Posterior vena cava (tissue), 2 donors: ENCODE data around the gene SIGLEC12. TPM values are rescaled to one million over a fixed set of nuclear protein-coding genes. Genes with fewer than 3 reads are reported as not detected.
"Not testable (repeated sequence)": the region's sequence is repeated elsewhere in the genome, so short reads cannot be mapped to it uniquely, and the experiment has no call there.

Experiments
- DNase-seq: peaks from one replicate; pipeline ENCODE4 v3.0.0-alpha.2; 2020; ENCODE audit warnings: low spot score
- intact Hi-C, 2 donors: fragments of 100-400 bp; cut with DNase I; formaldehyde crosslinking; loops; one replicate each; pipeline versions ENCODE4 v1.14.1 to v1.14.2; 2022 to 2023
- total RNA-seq, 2 donors: library from RNA; stranded (reverse); fragmentation: NEBNext Ultra II Directional; extraction: Animal tissue kit (Norgen Biotek cat#: 25700); gene quantifications; one replicate each; pipeline ENCODE4 v1.2.1, GENCODE V29; 2021
- donor health status: DM: yes; HTN: yes; CAD: no.
- donor health status: DM: yes; HTN: yes; CAD: no.

SIGLEC12 gene
- total RNA-seq, 2 donors from 2014 or later, result 0.42 to 1.00 TPM

DNA sequence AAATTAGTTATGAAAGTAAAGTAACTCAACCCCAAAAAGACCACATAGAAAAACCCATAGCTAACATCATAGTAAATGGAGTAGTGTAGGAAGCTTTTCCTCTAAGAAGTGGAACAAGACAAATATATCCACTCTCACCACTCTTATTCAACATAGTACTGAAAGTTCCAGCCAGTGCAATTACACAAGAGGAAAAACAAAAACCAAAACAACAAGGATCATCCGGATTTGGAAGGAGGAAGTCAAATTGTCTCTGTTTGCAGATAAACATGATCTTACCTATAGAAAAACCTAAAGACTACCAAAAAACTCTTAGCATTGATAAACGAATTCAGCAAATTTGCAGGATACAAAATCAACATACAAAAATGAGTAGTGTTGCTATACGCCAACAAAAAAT lies 34.9 kb downstream of the SIGLEC12 start:
- DNase-seq, result no peak
- intact Hi-C loops, result loop anchor here in 1 of 2 donors (10.0 kb wide), 1 partner anchor 188 kb away; no protein-coding TSS in a partner anchor

DNA sequence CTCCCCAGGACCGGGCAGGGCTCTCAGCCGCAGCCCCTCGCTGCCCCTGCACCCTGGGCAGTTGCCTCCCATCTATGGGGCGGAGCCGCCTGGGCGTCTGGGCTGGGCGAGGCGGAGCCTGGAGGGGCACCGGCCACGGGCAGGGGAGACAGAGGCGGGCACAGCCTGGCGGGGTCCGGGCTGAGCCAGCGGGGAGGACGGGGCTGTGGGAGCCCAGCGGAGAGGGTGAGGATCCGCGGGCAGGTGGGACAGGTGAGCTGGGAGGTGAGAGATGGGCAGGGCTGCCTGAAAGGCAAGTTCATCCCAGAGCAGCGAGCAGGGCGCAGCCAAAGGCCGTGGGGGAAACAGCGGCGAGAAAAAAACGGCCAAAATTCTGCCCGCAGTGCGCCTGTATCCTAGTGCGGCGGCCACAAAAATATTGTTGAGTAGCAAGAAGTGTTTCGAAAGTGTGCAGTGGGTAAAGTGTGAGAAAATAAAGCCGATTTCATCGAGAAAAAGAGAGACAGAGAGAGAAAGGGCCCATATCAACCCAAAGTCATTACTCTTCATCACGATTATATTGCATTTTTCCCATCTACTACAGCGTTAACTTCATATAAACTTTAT lies 37.5 kb downstream of the SIGLEC12 start:
- intact Hi-C loops, result loop anchor here in 1 of 2 donors (10.0 kb wide), 1 partner anchor 191 kb away; no protein-coding TSS in a partner anchor
- not testable (repeated sequence) for DNase-seq

DNA sequence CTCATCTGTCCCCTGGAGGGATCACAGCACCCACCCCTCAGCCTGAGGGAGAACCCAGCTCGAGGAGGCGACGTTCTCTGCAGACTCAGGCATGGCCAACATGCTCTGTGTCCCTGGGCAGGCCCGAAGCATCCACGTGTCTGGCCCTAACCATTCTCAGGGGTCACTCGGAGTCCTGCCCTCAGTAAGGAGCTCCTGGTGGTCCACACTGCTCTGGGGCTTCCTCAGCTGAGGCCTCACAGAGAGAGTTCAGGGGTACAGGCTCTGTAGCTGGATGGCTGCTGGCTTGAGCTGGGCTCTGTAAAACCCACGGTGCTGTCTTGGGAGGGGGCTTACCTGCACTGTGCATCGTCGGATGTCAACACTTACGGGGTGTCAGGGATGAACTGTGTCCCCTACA lies 38.9 kb downstream of the SIGLEC12 start:
- DNase-seq, result peak; percentile 50
- intact Hi-C loops, result loop anchor here in 1 of 2 donors (10.0 kb wide), 1 partner anchor 192 kb away; no protein-coding TSS in a partner anchor

DNA sequence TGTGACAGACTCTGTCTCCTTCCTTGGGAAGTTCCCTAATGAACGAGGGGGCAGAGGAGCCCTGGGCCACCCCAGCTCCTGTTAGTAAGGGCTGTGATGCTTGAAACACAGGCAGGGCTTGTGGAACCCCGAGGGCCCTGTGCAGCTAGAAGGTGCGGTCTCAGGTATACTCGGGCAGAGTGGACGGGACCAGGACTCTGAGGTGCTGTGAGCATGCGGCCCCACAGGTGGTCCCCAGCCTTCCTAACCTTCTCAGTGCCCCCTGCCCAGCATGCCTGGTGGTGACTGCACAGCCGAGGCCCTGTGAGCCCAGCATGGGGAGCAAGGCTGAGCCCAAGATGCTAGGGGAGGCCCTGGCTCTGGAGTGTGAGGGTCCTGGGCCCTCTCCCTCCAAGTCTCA lies 39.3 kb downstream of the SIGLEC12 start:
- peak; percentile 74 for DNase-seq

DNA sequence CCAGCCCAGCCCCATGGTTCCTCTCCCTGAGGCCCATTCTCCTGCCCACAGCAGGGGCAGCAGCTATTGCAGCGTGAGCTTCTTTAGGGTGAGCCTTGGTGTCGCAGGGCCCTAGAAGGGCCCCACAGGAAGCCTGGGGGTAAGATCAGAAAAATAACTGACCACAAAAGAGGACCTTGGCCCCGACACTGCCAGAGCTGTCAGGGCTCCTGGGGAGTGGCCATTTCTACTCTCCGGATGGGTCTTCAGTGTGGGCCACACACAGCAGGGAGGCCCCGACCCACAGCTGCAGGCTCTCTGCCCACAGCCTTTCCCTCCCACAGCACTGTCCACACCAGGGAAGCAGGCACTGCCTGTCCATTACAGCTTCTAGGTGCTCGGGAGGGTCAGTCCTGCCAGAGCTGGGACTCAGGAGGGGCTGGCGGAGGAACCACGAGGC lies 39.9 kb downstream of the SIGLEC12 start:
- peak; percentile 79 for DNase-seq
- intact Hi-C loops, result loop anchor here in 1 of 2 donors (10.0 kb wide), 1 partner anchor 193 kb away; no protein-coding TSS in a partner anchor

More for the DNA sequence above, 39.3 kb downstream of the SIGLEC12 start:
- intact Hi-C loops, result loop anchor here in 1 of 2 donors (10.0 kb wide), 1 partner anchor 193 kb away; no protein-coding TSS in a partner anchor

DNA sequence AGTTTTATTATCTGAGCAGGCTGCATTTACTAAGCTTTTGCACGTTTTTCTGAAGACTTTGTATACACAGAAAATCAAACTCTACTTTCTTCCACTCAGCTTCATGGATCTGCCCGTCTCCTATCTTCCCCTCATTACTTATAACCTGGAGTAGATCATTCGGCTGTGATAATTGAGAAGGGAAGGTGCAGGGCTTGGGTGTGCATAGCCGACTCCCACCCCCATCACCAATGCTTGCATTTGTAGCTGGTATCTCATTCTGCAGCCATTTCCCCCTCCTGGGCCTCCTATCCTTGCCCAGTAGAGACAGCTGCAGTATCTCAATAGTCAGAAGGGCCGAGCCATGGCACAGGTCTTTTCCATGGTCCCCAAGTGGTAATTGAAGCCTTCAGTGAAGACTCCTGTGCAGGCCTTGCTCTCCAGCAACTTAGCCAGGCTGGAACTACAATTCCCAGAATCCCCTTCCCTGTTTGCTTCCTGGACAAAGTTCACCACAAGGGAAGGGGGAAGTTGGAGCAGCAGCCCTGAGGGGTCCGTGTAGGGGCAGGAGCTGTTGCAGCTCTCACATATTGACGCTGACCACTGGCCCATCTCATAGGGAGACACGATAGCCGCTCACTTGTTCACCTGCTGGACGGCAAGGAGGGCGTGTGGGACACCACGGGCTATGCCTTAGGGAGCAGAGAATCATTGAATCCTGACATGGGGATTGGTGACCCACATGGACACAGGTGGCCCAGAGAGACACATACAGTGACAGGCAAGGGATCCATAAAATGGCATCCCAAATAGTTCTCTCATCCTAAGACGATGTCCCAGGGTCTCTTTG lies 41.2 kb downstream of the SIGLEC12 start:
- peak; percentile 72 for DNase-seq
- intact Hi-C loops, result loop anchor here in 1 of 2 donors (10.0 kb wide), 1 partner anchor 194 kb away; no protein-coding TSS in a partner anchor

DNA sequence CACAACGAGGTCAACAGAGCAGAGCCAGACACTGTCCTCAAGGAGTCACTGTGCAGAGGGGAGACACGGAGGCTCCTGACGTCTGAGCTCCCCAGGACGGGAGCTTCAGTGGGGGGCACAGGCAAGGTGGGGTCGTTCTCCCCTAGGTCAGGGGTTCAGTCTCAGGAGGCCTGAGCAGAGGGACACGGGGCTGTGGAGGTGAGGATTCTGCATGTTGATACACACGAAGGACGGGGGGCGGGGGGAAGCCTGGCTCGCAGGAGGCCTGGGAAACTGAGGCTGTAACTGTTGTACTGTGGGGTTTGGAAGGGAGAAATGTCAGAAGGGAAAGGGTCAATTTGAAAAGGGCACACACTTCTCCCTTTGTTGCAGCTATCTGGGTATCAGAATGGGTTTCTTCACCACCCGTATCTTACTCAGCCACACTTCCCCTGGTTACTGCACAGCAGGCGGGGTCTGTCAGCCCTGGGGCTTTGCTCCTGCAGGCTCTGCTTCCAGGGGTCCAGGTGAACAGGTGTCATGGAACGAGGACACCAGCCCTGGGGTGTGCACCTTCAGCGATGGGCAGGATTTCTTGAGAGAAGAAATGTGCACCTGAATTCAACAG lies 42.6 kb downstream of the SIGLEC12 start:
- intact Hi-C loops, result loop anchor here in 1 of 2 donors (5.0 kb wide), 1 partner anchor 1873 kb away; the partner anchor contains the start of gene ZNF845
- DNase-seq, result peak; percentile 66

DNA sequence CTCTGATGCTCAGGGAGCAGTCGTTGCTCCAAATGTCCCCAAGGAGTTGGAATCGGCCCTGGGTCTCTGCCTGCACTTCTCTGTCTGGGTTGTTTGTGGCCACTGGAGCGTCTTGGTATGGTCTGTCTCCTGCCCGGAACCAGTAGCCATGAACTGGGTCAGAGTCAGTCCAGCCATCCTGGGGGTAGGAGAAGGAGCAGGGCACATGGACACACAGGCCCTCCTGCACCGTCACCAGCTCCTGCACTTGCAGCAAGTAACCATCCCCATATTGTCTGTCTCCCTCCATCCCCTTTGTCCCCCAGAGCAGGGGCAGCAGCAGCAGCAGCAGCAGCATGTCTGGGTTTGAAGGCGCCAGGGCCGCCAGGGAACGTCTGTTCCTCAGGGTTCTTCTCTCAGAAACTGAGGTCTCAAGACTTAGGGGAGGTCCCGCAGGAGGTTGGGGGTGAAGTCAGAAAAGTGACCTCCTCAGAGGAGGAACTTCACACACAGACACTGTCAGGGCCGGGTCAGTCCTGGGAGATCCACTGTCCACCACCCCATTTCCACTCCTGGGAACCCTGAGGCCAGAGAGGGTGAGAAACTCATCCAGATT lies 43.5 kb downstream of the SIGLEC12 start, which contains the start of gene SIGLEC8:
TSS of gene SIGLEC8 (minus strand) at position 404 of the 595 bp plus-strand sequence. CDS start at position 337, 67 bp downstream.
- intact Hi-C loops, result loop anchor here in 1 of 2 donors (5.0 kb wide), 1 partner anchor 1874 kb away; the partner anchor contains the start of gene ZNF845
- peak; percentile 50 for DNase-seq

DNA sequence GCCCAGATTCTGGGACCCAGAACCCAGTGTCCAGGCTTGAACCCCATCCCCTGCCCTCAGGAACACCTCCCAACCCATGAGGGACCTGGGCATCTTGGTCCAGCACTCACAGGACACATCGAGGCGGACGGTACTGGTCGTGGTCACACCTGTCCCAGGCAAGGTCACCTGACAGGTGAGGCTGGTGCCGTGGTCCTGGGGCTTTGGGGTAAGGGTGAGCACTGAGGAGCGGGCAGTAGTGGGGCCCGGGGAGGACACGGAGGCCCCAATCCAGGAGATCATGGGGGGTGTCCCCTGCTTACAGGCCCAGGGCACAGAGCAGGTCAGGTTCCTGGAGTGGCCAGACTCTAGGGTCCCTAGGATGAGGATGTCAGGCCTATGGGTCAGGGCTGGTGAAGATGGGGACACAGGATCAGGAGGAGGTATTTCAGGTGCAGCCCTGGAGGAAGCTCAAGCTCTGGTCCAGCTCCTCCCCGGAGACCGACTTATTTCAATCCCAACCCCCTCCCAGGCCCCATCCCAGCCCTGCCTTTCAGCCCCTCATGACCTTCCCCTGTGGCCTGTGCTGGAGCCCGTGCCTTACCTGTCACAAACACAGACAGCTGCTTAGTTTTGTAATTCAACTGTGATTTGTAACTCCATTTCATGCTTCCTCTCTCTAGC lies 44.1 kb downstream of the SIGLEC12 start:
- intact Hi-C loops, result loop anchor here in 1 of 2 donors (5.0 kb wide), 1 partner anchor 1875 kb away; the partner anchor contains the start of gene ZNF845
- DNase-seq, result peak; percentile 57

DNA sequence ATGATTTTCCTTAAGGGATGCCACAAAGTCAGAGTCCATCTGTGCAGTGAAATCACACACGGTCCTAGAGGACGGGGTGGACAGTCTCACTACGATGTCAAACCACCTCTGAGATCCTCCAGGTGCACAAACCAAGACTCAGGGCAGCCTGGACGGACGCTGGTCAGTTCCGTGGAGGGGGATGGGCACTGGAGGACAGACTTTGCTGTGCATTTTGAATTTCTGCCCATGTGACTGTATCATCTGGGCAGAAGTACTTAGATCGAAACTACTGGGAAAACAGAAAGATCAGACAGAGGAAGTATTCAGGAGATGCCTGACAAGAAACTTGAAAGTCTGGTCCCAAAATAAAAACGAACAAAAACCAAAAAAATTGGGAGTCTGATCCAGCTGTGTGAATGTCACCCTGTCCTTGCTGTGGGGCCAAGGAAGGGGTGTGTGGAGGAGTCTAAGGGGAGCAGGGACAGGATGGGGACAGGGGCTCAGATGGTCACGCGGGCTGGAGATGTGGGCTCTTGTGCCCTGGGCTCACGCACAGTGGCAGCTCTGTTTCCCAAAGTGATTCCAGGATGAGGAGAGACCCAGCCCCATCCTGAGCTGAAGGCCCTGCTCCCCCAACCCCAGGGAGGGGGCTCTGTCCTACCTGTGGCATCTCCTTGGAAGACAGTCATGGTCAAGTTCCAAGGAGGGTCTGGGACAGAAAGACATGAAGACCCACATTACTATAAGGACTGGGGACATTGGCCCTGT lies 44.9 kb downstream of the SIGLEC12 start:
- peak; percentile 76 for DNase-seq
- intact Hi-C loops, result loop anchor here in 1 of 2 donors (5.0 kb wide), 1 partner anchor 1876 kb away; the partner anchor contains the start of gene ZNF845

DNA sequence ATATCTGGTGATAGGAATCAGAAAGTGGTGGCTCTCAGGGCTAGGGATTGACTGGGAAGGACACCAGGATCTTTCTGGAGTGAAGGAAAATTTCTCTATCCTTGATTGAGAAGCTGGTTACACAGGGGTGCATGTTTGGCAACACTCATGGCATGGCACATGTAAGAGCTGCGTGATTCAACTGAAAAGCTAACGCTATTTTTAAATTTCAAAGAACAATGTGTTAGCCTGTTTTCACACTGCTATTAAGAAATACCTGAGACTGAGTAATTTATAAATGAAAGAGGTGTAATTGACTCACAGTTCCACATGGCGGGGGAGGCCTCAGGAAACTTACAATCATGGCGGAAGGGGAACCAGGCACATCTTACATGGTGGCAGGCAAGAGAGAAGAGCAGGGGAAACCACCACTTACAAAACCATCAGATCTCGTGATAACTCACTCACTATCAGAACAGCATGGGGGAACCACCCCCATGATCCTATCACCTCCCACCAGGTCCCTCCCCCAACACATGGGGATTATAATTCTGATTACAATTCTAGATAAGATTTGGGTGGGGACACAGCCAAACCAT lies 50.8 kb downstream of the SIGLEC12 start:
- intact Hi-C loops, result no loop called here
- DNase-seq, result no peak

DNA sequence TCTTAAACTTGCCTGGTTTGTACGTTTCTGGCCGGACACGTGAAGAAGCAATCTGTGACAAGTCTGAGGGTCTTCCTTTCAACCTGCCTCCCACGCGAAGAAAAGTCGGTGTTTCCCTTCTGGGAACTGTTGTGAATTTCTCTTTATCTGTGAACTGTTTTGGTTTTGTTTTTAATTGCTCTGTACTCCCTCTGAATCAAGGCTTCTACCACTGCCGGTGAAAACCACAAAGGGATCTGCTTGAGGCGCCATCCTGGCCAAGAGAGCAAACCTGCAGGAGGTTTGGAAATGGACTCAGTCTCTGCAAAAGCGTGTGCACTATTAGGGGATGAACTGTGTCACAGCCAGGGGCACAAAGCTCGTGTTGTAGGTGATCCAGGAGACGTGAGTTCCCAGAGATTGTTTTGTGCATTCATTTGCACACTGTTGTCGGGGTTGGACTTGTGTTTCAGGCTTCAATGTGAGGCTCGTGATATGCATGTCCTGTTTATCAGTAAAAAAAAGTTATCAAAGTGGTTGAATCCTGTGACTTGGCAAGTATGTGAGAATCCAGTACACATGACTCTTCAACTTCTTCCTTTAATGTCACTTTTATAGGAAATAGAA lies 53.1 kb downstream of the SIGLEC12 start:
- no peak for DNase-seq
- intact Hi-C loops, result no loop called here

DNA sequence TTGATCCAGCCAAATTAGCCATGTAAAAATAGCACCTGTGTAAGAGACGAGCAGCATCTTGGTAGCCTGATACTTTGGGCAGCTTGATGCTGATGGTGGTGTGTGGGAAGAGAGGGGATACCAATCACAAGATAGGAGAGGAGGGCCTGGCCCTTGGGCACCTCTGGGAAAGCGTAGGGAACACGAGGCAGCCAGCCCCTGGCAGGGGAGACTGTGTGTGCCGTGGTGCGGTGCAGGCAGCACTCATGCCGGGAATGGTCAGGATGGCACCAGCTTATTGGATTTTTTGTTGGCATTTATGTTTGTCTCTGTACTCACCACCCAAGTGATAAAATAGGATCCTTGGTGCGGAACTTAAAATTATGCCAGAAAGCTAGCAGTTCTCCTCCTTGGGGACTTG lies 53.6 kb downstream of the SIGLEC12 start:
- no peak for DNase-seq
- intact Hi-C loops, result no loop called here

DNA sequence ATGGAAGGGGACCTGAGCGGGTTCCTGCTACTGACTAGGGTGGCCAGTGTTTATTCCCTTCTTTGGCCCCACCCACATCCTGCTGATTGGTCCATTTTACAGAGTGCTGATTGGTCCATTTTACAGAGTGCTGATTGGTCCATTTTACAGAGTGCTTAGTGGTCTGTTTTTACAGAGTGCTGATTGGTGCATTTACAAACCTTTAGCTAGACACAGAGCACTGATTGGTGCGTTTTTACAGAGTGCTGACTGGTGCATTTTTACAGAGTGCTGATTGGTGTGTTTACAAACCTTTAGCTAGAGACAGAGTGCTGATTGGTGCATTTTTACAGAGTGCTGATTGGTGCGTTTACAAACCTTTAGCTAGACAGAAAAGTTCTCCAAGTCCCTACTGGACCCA lies 54.1 kb downstream of the SIGLEC12 start:
- DNase-seq, intact Hi-C loops: not testable (repeated sequence)

DNA sequence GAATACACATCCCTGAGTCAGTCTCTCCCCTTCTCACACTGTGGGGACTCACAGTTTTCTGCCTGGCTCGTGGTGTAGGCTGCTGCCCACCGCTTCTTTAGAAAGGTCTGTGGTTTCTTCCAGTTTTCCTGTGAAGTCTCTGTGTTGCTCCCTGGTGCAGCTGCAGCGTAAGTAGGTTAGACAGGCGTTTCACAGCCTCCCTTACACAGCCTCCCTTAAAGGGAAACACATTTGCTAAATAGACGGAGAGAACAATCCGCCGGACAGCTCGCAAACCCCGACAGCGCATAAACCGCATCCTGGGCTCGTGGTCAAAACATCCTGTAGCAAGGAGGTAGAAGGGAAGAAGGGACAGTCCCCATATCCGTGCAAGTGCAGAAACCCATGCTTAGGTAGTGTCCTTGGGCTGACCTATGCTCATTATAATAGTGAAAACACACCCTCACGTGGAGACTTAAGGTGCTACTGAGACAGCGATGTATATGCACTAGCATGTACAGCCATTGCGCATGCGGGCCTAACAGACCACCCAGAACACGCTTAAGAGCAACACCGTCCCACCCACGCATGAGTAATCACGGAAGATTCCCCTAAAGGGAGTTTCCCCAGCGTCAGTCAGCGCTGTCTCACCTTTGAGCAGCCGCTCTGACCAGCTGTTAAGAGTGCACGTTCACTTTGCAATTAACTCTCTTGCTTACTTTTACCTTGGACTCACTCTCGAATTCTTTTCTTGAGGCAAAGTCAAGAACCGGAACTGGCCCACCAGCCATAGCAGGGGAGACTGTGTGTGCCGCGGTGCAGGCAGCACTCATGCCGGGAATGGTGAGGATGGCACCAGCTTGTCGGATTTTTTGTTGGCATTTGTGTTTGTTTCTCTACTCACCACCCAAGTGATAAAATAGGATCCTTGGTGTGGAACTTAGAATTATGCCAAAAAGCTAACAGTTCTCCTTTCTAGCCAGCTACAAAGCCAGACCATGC lies 59.9 kb downstream of the SIGLEC12 start:
- DNase-seq, result no peak
- intact Hi-C loops, result no loop called here
